Stimulated activated CD4-positive, alpha-beta T cell treated with anti-CD3 and anti-CD28 coated beads, Interleukin-1b, Interleukin-23, amount 100 ng/mL, for 1 hour (primary cell): ENCODE data around the gene FITM1.
A peak's percentile ranks its signal among the peaks of the same experiment; 100 is the strongest.

ENCODE experiments used
- DNase-seq, 2 donors: peaks; one replicate each; pipeline ENCODE4 v3.0.0-alpha.2; 2020; ENCODE audit warnings: low read depth in 2 of 2

Gene FITM1

DNA sequence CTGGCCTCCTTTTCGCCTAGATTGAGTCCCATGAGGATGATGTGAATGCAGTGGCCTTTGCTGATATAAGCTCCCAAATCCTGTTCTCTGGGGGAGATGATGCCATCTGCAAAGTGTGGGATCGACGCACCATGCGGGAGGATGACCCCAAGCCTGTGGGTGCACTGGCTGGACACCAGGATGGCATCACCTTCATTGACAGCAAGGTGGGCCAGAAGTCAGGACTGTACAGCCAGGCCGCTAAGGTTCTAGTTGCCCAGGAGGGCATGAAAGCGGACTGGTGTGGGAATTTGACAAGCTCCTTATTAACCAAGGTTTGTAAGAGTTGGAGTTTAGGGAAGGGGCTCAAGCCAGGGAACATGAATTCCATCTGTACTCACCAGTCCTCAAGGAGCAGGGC, 10.8 kb upstream of the FITM1 start:
- DNase-seq, result no peak

DNA sequence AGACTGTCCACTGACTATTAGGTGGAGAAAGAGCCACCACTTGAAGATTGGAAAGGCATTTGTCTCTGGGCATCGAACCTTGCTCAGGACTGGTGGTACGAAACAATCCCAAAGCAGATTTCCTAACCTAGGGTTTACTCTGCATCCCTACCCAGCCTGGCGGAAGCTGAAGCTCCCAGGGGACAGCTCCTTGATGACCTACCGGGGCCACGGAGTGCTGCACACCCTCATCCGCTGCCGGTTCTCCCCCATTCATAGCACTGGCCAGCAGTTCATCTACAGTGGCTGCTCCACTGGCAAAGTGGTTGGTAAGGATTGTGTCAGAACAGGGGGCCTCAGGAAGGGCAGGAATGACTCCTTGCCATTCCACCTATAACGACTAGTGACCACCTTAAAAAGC, 9.2 kb upstream of the FITM1 start:
- no peak for DNase-seq

DNA sequence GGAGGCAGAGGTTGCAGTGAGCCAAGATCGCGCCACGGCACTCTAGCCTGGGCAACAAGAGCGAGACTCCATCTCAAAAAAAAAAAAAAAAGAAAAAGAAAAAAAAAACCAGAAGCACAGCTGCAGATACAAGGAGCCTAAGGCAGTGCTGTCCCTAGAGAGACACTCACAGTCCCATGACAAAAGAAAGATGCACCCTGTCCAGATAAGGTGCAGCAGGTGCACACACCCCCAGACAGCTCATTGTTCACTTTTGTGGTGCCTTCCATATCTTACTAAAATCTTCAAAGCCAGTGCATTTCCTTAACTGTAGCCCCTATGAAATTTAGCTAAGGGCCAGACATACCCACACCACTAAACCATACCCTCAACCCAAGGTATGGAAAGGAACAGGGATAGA, 8.0 kb upstream of the FITM1 start:
- DNase-seq, result no peak

DNA sequence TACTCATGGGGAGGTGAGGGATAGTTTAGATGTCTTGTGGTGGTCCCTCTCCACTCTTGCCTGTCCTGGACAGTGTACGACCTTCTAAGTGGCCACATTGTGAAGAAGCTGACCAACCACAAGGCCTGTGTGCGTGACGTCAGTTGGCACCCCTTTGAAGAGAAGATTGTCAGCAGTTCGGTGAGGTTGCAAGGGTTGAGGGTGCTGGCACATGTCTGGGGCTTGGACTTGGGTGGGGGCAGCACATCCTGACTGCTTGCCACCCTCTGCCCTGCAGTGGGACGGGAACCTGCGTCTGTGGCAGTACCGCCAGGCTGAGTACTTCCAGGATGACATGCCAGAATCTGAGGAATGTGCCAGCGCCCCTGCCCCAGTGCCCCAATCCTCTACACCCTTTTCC, 7.6 kb upstream of the FITM1 start:
- DNase-seq, result no peak

DNA sequence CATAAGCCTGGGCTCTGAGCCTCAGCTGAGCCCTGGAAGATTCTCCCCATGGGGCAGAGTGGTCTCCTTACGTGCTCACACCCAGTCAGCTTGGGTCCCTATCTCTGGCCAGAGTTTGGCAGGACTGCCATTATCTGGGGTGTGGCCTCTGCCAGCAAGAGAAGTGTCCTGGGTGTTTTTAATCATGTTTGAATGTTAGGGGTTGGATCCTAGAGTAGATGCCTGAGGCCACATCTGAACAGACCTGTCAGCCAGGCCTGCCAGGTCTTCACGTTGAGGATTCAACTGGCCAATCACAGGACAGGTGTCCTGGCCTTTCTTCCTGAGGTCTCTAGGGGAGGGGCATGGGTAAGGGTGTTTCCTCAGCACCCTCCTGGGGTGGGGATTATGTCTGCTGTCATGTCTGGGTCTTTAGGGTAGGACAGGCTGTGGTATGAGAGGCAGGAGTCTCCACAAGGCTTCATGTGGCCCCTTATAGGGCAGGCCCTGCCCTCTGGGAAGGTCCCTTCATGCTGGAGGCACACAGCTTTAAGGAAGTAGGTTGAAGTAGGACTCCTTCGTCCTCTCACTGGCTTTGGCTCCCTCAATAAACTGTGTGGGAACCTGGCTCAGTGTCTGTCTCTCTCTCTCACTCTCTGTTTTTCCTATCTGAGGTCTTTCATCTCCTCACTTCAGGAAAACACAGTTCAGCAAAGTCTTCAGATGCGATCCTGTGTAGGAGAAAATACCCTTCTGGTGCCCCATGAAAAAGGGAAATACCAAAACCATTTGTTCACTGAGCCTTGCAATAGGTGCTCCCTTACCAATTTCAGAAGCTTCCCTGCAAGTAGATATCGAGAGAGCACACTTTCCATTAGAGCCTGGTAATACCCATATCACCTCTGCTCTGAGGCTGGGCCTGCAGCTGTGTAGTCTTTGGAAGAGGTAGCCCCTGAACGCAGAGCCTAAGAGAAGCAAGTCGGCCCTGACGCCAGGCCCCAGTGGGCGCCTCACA, 6.7 kb upstream of the FITM1 start:
- no peak for DNase-seq

DNA sequence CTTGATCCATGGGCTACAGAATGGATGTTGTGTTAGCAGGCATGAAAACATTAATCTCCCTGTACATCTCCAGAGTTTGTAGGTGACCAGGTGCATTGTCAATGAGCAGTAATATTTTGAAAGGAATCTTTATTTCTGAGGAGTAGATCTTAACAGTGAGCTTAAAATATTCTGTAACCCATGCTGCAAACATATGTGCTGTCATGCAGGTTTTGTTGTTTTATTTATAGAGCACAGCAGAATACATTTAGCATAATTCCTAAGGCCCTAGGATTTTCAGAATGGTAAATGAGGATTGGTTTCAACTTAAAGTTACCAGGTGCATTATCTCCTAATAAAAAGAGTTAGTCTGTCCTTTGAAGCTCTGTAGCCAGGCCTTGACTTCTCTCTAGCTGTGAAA, 3.5 kb upstream of the FITM1 start:
- DNase-seq, result no peak

DNA sequence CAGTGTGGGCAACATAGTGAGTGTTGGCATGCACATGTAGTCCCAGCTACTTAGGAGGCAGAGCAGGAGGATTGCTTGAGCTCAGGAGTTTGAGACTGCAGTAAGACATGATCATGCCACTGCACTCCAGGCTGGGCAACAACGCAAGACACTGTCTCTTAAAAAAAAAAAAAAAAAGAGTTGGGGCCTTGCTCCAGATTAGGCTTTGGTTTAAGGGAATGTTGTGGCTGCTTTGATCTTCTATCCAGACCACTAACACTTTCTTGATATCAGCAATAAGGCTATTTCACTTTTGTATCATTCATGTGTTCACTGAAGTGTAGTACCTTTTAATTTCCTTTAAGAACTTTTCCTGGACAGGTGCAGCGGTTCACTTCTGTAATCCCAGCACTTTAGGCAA, 2.8 kb upstream of the FITM1 start:
- DNase-seq, result no peak

DNA sequence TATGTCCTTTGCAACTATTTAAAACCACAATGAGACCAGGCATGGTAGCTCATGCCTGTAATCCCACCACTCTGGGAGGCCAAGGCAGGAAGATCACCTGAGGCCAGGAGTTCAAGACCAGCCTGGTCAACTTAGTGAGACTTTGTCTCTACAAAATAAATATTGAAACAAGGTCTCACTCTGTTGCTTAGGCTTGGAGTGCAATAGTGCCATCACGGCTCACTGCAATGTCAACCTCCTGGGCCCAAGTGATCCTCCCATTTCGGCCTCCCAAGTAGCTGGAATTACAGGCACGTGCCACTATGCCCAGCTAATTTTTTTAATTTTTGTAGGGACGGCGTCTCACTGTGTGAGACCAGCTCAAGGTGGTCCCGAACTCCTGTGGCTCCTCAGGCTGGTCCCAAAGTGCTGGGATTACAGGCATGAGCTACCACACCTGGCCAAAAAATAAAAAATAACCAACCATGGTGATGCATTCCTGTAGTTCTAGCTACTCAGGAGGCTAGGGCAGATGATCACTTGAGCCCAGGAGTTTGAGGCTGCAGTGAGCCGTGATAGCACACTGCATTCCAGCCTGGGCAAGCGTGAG, 955 bp upstream of the FITM1 start:
- no peak for DNase-seq

DNA sequence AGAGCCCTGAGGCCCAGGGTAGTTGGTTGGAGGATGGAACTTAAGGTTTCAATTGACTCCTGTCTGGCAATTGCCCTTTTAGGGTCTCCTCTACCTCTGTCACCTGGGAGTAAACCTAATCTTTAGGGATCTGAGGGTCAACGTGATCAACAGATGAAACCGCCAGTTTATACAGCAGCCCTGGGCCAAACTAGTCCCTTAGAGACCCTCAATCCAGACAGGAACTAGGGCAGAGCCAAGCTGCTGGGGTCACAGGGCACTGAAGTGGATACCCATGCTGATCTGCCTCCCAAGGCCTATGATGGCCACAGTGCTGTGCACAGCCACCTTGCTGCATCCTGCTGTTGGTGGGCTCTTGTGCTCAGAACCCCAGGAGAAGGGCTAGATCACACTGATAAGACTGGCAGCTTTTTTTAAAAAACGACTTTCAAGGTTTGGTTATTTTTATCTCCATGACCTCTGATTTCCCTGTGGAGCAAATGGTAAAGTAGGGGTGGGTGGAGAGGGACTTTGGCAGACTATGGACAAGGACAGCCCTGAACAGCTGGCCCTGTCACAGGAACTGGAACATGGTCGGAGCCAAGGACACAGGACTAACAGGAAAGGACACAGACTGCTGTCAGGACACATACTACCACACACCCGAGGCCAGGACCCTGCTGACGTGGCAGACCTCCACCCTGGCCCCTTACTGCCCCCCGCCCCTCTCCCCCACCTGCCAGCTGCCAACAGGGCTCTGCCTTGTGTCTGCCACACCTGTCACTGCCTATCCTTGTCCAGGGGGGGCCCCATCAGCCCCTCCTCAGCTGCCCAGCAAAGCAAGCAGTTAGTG, 474 bp downstream of the FITM1 start:
- no peak for DNase-seq

DNA sequence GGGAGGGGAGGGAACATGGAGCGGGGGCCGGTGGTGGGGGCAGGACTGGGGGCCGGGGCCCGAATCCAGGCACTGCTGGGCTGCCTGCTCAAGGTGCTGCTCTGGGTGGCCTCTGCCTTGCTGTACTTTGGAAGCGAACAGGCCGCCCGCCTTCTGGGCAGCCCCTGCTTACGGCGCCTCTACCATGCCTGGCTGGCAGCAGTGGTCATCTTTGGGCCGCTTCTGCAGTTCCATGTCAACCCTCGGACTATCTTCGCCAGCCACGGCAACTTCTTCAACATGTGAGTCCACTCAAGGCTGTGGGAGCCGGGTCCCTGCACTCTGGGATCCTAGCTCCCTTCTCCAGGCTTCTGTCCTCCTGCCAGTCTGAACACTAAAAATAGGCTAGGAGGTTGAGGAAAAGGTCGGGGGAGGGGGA, 1.1 kb downstream of the FITM1 start:
- no peak for DNase-seq

DNA sequence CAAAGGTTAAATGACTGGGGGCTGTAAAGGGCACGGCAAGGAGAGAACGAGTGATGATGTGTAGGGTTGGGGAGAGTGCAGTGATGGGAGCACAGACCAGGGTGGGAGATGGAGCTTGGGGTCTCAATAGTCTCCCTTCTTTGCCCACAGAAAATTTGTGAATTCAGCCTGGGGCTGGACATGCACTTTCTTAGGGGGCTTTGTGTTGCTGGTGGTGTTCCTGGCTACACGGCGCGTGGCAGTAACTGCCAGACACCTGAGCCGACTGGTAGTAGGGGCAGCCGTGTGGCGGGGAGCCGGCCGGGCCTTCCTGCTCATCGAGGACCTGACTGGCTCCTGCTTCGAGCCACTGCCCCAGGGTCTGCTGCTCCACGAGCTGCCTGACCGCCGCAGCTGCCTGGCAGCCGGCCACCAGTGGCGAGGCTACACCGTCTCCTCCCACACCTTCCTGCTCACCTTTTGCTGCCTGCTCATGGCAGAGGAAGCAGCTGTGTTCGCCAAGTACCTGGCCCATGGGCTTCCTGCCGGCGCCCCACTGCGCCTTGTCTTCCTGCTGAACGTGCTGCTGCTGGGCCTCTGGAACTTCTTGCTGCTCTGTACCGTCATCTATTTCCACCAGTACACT, 1.7 kb downstream of the FITM1 start:
- no peak for DNase-seq

DNA sequence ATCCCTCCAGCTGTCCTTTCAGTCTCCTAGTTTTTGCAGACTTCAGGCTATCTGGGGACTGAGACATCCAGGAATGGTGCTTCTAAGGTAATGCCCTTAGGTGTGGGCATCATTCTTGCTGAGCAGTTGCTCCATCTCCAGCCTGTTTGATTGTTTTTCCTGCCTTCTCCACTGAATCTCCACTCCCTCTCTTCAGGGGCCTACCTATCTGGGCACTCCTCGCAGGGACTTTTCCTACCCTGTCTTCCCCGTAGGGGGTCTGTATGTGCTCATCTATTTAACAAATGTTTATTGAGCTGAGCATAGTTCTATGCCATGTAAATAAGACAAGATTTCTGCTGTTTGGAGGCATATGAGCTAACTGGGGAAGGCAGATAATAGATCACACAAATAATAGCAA, 2.5 kb downstream of the FITM1 start:
- DNase-seq, result no peak

DNA sequence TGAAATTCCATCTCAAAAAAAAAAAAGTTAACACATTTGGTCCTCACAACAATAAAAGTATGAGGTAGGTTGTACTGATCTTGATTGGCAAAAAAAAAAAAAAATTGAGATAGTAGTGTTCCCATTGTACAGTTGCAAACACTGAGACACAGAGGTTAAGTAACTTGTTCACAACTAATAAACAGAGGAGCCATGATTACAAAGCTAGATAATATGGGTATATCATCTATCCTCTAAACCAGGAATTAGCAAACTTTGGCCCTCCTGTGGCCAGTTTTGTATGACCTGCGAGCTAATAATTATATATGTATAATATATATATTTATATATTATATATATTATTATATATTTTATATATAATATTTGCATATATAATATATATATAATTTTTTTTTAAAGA, 3.3 kb downstream of the FITM1 start:
- no peak for DNase-seq

DNA sequence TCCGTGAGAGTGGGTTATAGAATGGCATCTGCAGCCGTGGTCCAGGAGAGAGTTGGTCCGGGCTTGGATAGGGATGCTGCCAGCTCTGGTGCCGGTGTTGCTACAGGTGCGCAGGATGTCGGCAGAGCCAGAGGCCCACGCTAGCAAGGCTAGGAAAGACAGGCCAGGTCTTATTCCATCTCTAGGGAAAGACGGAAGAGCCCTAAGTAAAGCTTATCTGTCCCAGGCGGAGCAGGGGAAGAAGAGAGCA, 5.0 kb downstream of the FITM1 start:
- DNase-seq, result no peak

DNA sequence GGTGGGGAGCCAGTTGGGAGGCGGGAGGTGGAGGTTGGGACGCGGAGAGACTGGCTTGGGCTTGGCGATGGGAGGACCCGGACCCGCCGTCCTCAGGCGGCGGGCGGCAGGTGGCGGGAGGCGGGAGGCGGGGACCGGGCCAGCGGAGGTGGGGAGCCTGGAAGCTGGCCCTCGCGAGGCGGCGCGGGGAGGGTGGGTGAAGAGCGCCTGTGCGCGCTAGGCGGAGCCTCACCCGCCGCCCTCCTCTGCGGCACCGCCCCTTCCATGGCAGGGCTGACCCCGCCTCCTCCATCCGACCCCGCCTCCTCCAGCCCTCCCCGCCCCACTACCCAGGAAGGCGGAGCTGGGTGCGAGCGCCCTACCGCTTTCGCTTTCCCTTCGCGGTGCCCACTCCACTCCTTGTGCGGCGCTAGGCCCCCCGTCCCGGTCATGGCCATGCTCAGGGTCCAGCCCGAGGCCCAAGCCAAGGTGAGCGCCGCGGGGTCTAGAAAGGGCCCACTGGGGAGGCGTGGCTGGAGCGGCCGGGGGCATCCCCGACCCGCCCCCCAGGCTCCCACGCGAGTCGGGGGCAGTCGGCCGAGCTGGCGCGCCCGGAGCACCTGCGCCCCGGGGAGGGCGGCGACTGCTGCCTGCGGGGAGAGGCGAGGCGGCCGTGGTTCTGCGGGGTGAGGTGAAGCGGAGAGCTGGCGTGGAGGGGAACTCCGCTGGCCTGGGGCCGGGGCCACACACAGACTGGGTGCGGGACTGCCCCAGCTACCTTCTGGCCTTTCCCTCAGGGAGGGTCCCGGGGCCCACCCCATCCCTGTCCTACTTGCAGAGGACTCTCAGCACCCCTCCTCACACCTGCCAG, 5.6 kb downstream of the FITM1 start, which contains the start of gene PSME1:
TSS of gene PSME1 (plus strand) at position 361 of the 850 bp plus-strand sequence. CDS start at position 430, 69 bp downstream.
- DNase-seq, result peak; percentile 89 to 94

DNA sequence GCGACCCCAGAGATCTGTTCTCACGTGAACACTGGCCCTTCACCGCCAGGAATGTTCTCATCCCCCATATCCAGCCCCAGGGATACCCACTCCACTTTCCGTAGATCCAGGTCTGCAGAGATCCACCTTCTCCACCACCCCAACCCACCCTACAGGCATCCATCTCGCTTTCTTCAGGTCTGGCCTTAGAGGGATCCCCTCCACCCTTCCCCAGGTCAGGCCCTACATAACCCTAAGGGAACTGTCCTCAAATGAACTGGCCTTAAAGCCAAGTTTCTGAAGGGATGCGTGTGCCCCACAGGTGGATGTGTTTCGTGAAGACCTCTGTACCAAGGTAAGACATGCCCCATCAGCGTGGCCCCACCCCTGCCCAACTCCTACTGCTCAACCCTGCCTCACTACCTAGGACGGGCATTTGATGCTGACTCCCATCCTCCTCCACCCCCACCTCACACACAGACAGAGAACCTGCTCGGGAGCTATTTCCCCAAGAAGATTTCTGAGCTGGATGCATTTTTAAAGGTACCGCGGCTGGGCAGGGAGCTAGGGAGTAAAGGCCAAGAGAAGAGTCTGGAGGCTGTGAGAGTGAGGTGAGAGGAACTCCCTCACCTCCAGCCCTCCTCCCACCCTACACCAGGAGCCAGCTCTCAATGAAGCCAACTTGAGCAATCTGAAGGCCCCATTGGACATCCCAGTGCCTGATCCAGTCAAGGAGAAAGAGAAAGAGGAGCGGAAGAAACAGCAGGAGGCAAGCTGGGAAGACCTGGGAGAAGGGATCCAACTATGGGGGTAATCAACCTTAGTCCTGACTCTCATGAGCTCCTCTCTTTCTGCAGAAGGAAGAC, 6.4 kb downstream of the FITM1 start:
- no peak for DNase-seq

DNA sequence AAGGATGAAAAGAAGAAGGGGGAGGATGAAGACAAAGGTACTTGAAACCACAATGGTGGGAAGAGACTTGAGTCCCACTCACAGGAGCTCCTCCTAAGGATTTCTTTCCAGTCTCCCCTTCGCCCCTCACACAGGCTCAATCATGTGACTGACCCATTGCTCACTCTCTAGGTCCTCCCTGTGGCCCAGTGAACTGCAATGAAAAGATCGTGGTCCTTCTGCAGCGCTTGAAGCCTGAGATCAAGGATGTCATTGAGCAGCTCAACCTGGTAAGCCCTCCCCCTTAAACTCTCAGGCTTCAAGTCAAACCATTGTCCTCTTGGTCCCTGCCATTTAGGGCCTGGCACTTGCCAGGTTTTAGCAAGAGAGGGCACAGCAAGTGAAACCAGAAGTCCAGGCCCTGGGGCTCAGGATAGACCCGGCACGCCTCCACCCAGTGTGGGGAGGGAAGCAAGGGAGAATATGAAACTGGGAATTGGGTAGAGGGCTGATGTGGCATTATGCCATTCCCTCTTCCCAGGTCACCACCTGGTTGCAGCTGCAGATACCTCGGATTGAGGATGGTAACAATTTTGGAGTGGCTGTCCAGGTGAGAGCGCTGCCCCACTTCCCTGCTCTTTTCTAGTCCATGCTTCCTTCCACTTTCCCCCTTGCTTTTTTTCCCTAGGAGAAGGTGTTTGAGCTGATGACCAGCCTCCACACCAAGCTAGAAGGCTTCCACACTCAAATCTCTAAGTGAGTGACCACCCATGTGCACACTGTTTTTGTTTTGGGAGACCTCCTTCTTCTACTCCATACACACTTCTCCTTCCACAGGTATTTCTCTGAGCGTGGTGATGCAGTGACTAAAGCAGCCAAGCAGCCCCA, 7.3 kb downstream of the FITM1 start:
- no peak for DNase-seq

DNA sequence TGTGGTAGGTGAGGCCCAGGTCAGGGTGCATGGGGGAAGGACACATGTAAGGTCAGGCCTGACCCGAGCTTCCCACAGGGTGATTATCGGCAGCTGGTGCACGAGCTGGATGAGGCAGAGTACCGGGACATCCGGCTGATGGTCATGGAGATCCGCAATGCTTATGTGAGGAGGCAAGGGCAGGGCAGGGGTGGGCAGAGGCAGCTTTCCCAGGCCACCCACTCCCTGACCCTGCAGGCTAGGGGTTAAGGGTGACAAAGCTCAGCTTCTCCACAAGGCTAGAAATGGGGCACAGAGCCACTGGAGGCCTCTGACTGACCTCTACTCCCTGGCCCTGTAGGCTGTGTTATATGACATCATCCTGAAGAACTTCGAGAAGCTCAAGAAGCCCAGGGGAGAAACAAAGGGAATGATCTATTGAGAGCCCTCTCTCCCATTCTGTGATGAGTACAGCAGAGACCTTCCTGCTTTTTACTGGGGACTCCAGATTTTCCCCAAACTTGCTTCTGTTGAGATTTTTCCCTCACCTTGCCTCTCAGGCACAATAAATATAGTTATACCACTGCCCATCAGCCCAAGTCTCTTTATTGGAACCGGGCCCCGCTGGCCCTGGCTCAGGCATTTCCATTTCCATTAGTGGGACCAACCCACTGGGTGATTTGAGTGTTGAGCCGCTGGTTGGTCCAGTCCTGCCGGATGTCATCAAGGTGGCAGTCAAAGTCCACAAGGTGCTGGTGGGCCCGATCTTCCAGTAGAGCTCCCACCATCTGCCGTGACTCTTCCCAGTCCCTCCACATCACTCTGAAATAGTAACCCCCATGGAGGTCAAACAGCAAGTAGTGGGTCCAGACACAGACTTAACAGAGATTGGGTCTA, 8.2 kb downstream of the FITM1 start:
- DNase-seq, result no peak
